Stimulated activated CD4-positive, alpha-beta T cell treated with anti-CD3 and anti-CD28 coated beads, TNF-alpha, amount 100 ng/mL, for 1 hour (primary cell): ENCODE data around the gene RLBP1.

Source experiments
- DNase-seq, 3 donors: peaks; one replicate each; pipeline ENCODE4 v3.0.0-alpha.2; 2020; ENCODE audit warnings: low read depth in 3 of 3, low spot score in 1 of 3

RLBP1 gene

DNA sequence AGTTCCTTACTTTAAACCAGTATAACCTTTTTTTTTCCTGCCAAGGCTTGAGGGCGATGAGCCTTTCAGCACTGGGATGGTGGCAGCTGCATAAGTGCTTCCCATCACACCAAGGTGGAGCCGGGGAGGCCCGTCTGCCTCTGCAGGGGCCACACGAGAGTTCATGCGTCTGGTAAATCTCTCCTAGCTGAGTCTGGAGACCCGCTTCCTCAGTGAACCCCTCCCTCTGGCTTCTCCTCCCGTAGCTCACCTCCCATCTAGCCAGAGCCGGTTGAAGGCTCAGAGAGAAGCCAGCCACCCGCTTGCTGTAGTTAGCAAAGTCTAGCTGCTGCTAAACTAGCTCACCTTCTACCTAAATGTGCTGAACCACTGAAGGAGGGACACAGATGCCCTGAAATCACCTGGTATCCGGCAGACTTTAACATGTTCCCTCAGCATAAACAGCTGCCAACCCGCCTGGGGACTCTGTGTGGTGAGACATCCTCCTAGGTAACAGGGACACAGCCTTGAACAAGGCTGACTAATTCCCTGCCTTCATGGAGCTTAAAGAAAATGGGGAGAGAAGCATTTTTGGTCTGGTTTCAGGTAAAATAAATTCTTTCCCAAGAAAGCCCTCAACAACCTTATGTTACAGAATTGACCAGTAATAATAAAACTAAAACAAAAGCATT, 42.9 kb downstream of the RLBP1 start:
- no peak for DNase-seq

DNA sequence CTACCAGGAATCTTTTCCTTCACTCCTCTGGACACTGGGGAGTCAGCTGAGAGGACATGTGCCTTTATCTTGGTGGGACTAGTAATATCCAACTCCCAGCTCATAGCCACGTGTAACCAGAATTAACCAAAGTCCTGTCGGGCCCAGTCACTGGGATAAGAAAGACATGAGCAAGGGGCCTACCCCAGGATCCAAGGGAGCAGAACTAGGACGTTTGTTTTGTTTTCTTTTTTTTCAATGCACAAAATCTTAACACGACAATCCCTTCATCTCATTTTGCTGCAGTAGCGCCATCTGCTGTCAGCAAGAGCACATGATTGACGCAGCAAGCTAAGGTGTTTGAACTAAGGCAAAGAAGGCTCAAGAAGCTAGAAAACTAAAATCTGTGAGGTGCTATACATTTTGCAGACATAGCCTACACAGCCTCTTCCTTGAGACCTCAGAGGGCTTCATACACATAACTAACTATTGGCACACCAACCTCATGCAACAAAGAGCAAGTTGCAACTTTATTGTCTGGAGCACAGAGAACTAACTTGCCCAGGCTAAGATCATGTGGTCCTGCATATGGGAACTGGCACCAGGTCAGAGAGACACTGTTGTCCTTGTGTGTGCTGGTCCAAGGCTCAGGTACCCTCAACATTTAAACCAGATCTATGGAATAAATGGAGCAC, 43.6 kb downstream of the RLBP1 start:
- peak in 2 of 3 donors; percentile 18 to 43 for DNase-seq

DNA sequence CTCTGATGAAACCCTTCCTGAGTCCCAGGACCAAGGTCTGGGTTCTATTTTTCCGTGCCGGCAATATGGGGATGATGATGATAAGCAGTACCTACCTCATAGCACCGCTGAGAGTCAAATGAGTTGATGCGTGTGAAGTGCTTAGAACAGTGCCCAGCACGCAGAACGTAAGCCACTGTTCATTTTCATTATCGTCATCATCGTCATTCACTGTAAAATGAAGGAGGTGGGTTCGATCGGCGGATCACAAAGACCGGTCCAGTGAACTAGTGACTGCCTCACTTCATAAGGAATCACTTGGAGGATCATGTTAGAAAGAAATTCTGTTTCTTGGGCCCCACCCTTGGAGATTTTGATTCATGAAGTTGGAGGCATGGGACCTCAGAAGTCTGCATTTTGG, 44.3 kb downstream of the RLBP1 start:
- no peak for DNase-seq

DNA sequence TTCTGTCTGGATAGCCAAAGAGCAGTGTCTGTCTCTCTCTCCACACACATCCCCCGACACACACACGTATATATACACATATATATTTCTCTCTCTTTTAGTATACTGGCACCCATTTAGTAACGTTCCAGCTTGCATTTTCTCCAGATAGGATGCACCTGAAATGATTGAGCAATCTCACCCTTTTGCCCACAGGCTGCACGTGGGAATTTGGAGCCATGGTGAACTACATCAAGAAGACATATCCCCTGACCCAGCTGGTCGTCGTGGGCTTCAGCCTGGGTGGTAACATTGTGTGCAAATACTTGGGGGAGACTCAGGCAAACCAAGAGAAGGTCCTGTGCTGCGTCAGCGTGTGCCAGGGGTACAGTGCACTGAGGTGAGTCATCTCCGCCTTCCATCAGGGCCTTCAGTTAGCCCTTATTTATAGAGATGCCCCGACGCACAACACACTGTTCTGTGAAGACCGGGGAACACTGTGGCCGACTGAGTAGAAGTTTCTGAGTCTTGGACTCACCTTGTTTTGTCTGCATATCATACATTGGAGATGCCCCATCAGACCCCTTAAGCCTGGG, 45.7 kb downstream of the RLBP1 start:
- DNase-seq, result no peak

DNA sequence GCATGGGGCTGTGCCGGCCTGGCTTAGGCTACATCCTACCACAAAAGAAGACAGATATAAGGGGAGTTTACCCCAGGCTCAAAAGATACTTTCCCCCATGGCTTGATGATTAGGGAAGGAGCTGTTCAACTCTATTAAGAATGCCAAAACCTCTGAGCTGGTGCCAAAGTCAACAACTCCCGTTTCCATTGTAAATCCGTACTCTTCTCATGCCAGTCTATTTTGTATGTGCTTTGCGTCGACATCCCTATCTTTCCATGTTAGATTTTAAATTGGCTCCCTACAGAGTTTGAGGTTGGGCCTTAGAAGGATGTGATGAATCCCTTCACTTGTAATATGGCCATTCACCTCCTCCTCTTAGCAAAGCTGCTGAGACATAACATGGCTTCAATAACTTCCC, 46.9 kb downstream of the RLBP1 start:
- no peak for DNase-seq

DNA sequence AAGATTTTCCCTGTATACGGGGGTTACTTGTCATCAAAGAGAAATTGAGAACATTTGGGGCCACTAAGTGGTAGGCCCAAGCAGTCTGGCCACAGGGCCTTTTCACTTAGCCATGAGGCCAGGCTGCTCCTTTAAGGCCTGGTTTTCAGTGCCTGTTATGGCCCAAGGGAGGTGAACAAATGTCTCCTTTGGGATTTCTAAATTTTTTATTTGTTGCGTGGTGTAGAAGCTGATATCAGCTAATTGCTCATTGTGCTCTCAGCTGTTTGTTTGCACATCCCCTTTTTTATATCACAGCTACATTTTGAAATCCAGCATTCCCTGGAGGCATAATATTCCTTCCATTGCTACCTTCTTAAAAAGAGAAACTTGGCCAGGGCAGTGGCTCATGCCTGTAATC, 48.5 kb downstream of the RLBP1 start:
- no peak for DNase-seq

DNA sequence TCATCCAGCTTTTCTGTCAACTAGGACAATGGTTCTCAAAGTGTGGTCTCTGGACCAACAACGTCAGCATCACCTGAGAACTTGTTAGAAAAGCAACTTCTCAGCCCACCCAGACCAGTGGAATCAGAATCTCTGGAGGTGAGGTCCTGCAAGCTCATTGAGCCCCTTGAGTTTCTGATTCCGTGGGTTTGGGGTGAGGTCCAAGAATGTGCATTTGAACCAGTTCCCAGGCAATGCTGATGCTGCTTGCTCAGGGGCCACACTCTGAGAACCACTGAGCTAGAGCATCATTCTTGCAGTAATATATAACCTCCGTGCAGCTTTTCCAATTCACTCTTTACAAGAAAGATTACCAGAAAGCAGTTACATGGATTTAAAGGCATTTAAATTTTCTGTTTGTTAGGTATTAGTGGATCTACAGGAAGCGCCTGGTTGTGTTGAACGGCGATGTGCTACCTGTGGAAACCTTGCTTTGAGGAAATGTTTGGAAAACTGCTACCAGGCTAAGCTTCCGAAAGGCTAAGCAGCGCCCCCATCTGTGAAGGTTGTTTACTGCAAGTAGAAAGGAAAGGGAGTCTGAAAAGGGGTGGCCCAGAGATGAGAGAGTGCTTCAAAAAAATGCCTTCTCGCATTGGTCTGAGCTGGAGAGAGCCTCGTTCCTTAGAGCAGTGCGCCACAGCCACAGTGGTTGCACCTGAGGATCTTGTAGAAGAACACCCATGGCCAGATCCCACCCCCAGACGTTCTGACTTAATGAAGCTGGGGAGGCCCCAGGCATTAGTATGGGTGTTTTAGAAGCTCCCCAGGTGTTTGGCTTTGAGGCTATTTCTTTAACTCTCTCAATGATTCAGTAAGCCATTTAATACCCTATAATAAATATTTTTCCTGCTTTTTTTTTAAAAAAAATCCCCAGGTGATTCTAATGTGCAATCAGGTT, 50.0 kb downstream of the RLBP1 start:
- DNase-seq, result no peak

DNA sequence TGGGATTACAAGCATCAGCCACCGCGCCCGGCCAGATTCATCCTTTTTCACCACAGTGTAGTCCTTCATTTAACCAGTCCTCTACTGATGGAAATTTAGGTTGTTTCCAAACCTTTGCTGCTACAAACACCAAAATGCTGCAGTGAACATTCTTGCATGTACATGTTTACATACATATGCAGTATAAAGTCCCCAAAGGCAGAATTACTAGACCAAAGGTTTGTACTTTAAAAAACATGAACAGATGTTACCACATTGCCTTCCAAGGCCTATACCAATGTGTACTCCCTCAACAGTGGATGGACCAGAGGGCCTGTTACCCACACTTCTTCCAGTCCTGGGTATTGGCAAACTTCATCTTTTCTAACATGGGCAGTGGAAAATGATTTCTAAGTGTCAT, 51.0 kb downstream of the RLBP1 start:
- DNase-seq, result no peak

DNA sequence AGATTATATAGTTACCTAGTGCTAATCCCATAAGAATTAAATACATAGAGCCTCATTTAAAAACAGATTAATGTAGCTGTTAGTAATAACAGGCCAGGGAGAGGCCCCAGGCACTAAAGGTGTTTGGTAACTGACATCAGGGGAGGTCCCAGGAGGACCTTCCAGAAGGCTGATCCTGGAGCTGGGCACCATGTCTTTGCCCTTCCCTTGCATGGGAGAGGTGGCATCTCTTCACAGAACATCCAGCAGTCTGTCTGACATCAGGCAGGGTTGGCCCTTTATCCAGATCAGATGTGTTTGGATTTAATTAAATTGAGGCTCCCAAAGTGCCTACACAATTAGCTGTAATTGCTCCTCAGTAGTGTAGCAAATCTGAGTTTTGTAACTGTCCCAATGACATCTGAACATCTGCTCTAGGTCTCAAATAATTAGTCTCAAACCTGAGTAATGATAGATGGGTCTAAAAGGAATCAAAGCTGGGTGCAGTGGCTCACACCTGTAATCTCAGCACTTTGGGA, 53.0 kb downstream of the RLBP1 start:
- DNase-seq, result no peak

DNA sequence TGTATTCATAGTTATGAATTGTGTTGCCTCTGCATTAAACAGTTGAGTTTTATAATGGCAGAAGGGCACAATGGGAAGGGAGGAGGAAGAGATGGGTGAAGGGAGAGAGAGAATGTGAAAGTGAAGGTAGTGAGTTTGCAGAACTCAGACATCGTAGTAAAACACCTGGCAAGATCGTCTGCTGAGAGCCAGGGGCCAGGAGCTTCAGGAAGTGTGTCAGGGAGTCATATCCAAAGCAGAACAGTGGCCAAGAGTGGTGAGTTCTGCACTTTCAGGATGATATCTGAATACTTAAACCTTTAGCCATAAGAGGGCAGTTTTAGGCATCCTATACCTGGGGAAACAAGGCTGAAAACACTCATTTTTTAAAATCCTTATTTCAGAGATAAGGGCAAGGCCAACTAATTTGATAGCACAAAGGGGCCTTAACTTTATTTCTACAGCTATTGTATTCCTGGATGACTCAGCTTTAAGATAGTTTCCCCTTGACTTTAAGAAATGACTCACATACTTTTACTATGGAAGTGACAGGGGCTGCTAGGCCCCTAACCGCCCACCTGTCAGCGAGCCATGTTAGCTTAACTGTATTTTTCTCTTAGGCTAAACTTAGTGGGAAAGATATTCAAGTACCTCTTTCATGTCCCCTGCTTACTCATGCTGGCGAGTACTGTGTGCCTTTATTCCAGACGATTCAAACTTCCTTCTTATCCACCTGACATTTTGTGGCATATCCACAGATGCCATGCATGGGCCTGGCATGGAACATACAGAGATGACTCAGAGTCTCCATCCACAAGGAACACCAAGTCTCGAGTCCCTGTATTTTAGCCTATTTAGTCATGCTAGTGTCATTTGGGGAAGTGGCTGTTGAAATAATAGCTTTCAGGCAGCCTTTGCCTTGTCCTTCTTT, 53.9 kb downstream of the RLBP1 start:
- DNase-seq, result peak in 1 of 3 donors; percentile 46

DNA sequence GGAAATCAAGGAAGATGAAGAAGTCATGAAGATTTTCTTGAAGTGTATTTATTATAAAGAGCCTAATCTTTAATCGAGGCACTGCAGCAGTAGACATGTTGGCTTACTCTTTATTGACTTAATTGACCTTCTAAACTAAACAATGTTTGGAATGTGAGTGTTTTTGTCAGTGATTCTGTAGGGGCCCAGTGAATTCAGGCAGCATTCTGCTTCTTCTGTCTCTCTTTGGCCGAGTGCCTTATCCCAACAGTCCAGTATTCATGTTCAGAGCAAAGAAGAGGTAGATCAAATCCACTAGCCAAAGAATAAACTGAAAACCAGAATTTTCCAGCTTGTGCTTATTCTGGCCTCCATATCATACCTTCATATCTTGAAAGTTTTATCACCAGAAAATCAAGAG, 55.7 kb downstream of the RLBP1 start:
- DNase-seq, result no peak

DNA sequence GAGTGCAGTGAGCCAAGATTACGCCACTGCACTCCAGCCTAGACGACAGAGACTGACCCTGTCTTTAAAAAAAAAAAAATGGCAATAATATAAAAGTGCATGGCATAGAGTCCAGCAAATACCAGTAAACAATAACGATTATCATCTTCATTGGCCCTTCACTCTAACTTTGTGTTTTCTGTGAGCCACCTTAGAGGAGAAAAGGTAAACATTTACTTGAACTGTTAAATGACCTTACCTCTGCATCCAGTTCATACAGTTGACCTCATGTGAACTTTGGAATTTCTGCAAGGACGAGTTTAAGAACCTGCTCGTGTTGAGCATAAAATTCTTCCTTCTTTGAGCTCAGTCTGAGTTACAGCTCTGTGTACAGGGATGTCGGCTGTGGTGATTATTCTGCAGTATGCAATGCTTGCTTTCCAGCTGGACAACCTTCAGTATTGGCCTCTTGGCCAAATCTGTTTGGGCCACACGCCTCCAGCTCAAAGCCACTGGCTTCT, 56.6 kb downstream of the RLBP1 start:
- DNase-seq, result no peak

DNA sequence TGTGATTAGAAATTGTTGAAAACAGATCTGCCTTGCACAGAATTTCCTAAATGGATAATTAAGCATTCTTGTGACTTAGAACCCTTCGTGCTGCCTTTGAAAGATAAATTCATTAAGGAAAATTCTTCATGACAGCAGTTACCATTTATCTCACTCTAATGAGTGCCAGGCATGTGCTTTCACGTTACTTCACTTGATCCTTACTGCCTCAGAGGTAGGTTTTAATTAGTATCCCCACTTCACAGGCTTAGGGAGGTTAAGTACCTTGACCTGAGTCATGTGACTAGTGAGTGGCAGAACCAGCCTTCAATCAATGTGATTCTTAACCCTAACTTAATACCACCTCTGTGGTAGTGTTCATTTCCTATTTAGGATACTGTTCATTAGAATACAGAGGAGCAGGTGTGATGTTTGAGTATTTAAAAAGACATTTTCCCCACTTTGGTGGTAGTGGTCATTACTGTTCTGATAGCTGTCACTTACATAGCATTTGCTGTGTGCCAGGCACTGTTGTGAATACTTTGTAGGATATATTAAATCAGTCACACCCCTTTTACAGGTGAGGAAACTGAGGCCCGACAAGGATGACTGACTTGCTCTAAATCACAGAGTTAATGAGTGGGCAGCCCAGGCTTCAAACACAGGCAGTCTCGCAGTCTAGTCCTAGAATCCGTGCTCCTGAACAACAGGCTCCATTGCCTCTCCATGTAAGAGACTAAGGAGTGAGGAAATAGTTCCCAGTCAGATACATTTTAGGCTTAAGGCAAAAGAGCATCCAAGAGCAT, 57.9 kb downstream of the RLBP1 start:
- no peak for DNase-seq

DNA sequence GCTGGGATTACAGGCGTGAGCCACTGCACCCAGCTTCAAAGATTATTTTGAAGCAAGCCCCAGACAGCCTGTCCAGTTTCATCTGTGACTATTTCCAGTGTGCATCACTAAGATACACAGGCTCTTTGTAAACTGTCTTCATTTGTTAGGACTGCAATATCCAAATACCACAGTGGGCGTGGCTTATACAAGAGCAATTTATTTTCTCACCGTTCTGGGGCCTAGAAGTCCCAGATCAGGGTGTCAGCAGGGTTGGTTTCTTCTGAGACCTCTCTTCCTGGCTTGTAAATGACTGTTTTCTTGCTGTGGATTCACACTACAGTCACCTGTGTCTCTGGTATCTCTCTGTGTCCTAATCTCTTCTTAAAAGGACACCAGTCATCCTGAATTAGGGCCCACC, 59.7 kb downstream of the RLBP1 start:
- DNase-seq, result no peak
